DMS 273 (cell line): ENCODE data around the gene PROSER3.
"Not testable (repeated sequence)": the region's sequence is repeated elsewhere in the genome, so short reads cannot be mapped to it uniquely, and the experiment has no call there.

Experiments used
- DNase-seq: peaks from one replicate; lab custom pipeline; 2025; ENCODE audit not compliant: unreplicated experiment; lab: John Stamatoyannopoulos, UW

PROSER3 gene

GRCh38 chr19:35753634-35754369 lies 4.2 kb upstream of the PROSER3 start:
- DNase-seq = no peak

- DNase-seq = no peak
These were observed 3.4 kb upstream of the PROSER3 start for GRCh38 chr19:35754370-35755130.

- DNase-seq = peak; percentile 52
These were observed 2.8 kb upstream of the PROSER3 start for GRCh38 chr19:35755131-35755549.

GRCh38 chr19:35755550-35756376 lies 2.2 kb upstream of the PROSER3 start:
- DNase-seq = no peak

GRCh38 chr19:35756377-35757230 lies 1.4 kb upstream of the PROSER3 start, which contains the start of gene HSPB6:
Gene HSPB6 (minus strand): TSS chr19:35757029. CDS start chr19:35757008, 21 bp downstream.
- DNase-seq = no peak

DNA sequence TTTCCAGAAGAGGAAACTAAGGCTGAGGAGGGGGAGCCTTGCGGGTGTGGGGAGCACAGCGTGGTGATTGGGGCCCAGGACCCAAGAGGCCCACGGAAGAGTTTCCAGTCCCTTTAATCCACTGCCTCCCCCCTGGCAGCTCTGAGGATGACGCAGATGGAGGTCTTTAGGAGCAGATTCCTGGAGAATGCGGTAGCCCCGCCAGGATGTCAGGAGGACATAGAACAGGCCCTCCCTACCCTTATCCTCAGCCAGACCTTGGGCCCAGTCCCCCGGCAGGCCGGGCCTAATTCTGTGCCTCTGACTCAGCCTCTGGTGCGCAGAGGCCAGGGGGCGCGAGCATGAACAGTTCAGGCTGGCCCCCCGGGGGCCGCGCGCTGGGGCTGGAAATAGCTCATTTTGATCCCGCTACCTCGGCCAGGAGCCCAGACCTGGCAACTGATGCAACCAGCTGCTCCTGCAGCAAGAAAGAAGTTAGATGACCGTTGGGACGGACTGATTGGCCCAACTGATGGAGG lies 686 bp upstream of the PROSER3 start:
- DNase-seq = peak; percentile 95

GRCh38 chr19:35759697-35760096 lies 1.7 kb downstream of the PROSER3 start:
- no peak for DNase-seq

- no peak for DNase-seq
These were observed 2.9 kb downstream of the PROSER3 start for GRCh38 chr19:35760711-35761349.

- no peak for DNase-seq
These were observed 6.7 kb downstream of the PROSER3 start for GRCh38 chr19:35764432-35765315.

DNA sequence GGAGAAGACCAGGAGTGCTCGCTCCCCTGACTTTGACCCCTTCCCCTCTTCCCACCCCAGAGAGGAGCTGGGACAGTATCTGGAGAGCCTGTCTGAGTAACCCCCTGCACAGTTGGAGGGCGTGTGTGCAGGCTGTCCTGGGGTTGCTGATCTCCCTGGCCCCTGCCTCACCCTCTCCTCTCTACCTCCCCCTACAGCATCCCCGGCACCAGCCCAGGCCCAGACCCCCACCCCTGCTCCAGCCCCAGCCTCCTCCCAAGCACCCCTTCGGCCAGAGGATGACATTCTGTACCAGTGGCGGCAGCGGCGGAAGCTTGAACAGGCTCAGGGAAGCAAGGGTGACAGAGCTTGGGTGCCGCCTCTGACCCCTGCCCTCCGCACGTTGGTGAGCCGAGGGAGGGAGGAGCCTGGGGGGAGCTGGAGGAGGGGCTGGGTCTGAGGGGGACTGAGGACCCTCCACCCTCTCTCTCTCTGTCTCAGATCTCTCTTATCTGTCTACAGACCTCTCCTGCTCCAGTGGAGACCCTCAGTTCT lies 8.7 kb downstream of the PROSER3 start:
- DNase-seq = no peak

- no peak for DNase-seq
These were observed 9.5 kb downstream of the PROSER3 start for GRCh38 chr19:35767288-35768081.

DNA sequence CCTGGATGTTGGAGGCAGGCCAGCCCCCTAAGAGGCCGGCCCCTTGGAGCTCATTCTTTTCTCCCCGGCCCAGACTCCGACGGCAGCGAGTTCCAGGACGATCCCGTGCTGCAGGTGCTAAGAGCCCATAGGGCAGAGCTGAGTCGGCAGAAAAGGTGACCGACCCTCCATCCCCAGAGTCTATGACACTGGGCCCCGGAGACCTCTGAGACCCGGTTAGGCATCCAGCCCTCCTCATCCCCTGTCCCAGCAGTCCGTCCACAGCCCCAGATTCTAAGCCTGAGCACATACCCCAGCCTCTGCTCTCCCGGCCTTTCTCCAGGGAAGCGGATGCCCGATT lies 10.1 kb downstream of the PROSER3 start:
- DNase-seq = no peak

- not testable (repeated sequence) for DNase-seq
These were observed 14.4 kb downstream of the PROSER3 start for GRCh38 chr19:35772362-35772761.

DNA sequence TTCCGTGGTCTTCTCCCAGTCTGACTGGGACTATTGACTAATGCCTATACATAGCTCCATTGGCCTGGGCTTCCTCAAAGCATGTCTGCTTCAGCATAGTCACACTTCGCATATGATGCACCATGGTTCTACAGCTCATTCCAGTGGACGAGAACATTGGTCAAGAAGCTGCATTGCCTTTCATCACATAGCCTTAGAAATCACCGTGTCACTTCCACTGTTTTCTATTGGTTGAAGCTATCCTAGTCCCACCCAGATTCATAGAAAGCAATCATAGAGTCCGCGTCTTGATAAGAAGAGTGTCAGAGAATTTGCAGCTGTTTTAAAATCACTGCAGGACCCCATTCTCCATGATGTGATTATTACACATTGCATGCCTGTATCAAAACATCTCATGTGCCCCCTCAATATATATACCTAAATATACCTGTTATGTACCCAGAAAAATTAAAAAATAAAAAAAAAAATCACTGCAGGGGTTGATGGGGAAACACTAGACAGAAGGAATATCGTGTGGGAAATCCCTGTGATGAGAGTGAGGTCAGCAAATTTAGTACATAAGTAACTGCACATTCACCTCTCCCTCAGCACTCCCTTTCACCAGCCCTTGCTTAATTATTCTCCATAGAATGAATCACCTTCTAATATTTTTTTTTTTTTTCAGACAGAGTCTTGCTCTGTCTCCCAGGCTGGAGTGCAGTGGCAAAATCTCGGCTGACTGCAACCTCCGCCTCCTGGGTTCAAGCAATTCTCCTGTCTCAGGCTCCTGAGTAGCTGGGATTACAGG lies 15.2 kb downstream of the PROSER3 start:
- peak; percentile 18 for DNase-seq

DNA sequence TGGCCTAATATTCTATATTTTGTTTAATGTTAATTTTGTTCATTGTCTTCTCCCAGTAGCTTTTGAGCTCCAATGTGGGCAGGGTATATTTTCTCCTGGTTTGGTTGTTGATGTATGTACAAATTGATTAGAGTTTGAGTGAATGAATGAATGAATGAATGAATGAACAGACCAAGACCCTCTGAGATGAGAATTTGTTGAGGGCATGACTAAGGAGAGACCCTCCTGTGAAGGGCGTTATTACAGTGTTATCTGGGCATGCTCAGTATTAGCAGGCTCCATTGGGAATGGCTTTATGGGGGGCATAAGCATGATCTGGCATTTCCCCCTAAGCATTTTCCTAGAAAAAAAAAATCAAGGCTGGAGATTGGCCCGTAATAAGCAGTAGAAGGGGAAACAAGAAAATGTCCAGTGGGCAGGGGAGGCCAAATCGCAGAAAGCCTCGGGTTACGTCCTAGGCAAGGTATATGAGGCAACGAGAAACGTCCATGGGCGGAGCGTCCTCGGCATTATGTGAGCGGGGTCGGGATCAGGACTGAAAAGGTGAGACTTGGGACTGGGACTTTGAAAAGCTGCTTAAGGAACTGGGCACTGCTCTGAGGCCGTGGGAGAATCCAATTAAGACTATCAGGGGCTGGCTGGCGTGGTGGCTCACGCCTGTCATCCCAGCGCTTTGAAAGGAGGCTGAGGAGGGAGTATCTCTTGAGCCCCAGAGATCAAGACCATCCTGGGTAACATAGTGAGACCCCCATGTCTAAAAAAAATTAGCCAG lies 16.5 kb downstream of the PROSER3 start:
- no peak for DNase-seq

- DNase-seq = no peak
These were observed 17.0 kb downstream of the PROSER3 start for GRCh38 chr19:35775046-35775297.
